A673 (cell line): Measurements from ENCODE around the gene TENM4.

Source experiments
- EZH2 ChIP-seq: fragments of 200-600 bp; sonication (generic); IDR thresholded peaks from 2 replicates; pipeline ENCODE4 v1.6.1; 2017; ENCODE audit warnings: borderline replicate concordance, low read depth, mild to moderate bottlenecking, mixed read lengths, antibody characterized with exemption, low read length; ENCODE audit not compliant: poor library complexity, severe bottlenecking
- TF ChIP-seq, protein P1 (sequence below): fragments of 300-800, 200-600 bp; sonication (generic); conservative IDR thresholded peaks from 2 replicates; pipeline ENCODE4 v1.5.1; 2017; ENCODE audit warnings: low read depth, mild to moderate bottlenecking, antibody characterized with exemption, low read length, moderate library complexity, mixed read lengths

DNA sequence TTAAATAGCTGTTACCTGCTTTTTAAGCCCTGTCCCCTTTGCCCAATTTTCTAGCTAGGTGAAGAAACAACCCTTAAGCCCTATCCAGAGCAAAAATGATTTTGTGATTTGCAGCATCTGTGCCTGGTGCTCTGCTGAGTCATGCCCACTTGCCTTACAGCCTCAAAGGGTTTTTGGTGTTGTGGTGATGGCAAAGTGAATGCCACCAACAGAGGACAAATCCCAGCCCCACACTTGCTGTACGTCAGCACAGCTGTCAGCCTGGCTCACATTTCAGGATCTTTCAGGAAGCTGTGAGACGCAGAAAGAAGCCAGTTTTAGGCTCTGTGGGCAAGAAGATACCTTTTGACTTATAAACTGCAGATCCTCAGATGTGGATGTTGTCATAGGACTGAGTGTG is 401.7 kb downstream of the TENM4 start:
- TF ChIP-seq, protein P1, sequence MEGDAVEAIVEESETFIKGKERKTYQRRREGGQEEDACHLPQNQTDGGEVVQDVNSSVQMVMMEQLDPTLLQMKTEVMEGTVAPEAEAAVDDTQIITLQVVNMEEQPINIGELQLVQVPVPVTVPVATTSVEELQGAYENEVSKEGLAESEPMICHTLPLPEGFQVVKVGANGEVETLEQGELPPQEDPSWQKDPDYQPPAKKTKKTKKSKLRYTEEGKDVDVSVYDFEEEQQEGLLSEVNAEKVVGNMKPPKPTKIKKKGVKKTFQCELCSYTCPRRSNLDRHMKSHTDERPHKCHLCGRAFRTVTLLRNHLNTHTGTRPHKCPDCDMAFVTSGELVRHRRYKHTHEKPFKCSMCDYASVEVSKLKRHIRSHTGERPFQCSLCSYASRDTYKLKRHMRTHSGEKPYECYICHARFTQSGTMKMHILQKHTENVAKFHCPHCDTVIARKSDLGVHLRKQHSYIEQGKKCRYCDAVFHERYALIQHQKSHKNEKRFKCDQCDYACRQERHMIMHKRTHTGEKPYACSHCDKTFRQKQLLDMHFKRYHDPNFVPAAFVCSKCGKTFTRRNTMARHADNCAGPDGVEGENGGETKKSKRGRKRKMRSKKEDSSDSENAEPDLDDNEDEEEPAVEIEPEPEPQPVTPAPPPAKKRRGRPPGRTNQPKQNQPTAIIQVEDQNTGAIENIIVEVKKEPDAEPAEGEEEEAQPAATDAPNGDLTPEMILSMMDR = no peak
- no peak for TF ChIP-seq EZH2
